HG02798 (cell line): ENCODE results near the gene NEGR1.

ENCODE experiments used
- ATAC-seq: cut with Tn5 transposase; IDR thresholded peaks from one replicate; pipeline ENCODE4 v1.9.1; 2021; ENCODE audit warnings: mild to moderate bottlenecking; ENCODE audit not compliant: unreplicated experiment, poor library complexity

Gene NEGR1

DNA sequence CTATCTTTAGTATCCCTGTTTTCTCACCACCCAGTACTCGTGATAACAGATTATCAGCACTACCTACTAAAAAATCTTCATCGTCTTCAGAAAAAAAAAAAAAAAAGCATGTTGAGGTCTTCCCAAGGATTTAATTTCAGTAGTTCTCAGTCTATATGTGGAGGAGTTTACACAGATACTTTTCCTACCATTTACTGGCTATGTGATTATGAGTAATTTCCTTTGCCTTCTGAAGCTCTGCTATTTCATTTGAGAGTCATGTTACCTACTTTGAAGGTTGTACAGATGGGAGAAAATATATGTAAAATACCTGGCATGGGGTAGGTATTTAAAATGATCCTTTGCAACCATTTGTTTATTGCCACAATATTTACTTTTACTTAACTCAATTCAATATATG lies 399.7 kb downstream of the NEGR1 start:
- ATAC-seq, result no peak

DNA sequence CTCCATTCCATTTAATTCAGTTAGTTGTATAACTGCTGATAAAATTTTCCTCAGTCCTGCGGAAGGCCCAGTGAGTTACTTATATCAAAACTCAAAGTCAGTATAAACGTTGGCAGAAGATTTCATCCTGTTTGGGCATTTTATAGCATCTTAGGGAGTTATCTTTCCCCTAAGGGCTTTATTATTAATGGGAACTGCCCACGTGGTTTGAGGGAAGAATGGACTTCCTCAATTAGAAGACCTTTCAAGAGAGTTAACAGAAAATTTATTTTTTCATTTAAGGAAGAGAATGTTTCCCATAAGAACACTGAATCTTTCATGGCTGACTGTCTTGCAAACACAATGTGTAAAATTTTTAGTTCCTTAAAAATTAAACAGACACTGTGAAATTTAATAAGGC lies 400.1 kb downstream of the NEGR1 start:
- no peak for ATAC-seq

DNA sequence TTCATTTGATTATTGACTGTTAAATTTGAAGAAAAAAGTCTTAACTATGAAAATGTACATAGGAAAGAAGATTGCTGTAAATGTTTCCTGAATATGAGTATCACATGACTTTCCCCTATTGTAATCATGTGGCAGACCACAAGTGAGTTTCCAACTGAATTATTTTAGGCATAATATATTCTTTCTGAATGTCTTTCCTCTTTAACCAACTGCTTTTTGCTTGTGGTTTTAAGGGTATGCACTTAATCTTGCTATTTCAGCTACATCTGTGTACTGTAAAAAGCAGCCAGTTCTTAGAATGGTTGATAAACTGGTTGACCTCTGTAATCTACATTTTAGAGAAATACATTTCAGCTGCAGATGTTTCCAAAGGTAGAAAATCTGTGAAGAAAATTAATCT lies 400.7 kb downstream of the NEGR1 start:
- no peak for ATAC-seq

DNA sequence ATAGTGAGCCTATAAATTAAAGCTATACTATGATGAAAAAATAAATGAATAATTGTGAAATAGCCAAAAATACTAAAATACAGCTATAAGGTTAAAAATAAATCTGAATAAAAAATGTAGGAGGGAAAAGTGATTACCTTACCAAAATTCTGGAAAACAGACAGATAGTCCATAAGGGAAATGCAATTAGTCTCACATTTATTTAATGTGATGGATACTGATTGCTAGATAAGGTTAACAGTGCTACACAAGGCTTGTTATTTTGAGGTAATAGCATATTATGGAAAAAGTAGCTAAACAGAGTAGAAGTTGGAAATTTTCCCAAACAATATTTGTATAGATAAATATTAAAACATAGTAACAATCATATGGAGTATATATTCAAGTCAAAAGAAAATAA lies 413.0 kb downstream of the NEGR1 start:
- ATAC-seq, result no peak

GRCh38 chr1:71862756-71863155 lies 419.6 kb downstream of the NEGR1 start:
- ATAC-seq, result no peak

DNA sequence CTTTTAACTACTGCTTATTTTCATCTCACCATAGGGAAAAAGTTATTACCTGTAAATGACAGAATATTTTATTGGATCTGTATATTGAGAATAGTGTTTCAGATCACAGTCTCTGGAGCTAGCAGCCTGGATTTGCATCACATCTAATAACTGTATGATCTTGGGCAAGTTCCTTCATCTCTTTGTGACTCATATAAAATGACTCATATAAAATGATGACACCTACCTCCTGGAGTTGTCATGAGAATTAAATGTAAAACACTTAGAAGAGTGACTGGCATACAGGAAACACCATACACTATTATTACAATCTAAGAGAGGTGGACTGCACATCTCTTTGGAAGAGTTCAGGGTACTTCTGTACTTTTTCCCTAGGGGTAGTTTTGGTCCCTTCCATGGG lies 421.3 kb downstream of the NEGR1 start:
- ATAC-seq, result no peak

GRCh38 chr1:71859806-71860205 lies 422.5 kb downstream of the NEGR1 start:
- ATAC-seq, result no peak

DNA sequence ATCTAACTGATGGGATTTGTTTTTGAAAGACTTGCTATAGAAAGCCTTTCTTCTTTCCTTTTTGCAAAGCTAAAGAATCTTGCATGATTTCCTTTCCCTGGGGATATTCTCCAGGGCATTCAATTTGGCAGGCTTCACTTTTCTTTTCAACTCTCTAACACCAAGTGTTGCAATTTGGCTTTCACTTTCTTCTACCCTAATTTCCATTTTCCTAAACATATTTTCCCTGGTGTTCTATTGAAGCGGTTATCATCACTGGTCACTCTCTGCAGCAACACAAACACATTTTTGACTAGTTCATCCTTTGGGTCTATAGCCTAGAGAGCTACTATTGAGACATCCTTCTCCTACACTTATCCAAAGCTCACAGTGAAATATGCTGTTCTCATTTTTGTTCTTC lies 424.5 kb downstream of the NEGR1 start:
- ATAC-seq, result no peak

- no peak for ATAC-seq
Observed at GRCh38 chr1:71853360-71853759, 429.0 kb downstream of the NEGR1 start.

DNA sequence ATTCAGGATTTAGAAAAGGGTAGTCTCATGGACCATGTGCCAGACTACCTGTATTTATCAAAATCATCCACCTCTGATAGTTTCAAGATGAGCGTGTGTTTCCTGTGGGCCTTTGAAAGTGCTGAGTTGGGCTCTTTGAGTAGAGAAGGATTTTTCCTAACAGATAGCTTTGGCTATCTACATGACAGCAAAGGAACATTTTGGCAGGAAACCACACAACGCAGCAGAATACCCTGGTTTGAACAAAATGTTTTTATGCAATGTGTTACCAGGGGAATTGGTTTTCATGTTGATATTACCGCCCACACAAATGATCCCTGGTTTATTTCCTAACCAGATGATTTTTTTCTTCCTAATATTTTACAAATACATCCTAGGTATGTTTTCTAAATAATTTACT lies 431.4 kb downstream of the NEGR1 start:
- ATAC-seq, result no peak

DNA sequence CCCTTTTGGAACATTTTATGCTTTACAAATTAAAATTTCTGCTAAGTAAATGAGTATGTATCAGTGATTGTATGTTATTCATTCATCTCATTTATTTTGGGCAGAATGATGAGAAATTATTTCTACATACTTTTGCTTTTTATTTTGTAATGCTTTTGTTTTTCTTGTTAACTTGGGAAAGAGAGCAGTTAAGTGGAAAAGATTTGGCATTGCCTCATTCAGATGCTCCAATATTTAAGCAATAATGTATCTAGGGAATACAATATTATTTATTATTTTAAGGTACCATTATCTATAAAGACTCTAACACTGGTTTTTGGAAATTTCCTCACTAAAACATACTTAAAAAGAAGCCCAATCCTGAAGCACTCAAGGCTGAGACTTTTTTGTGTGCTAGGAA lies 431.8 kb downstream of the NEGR1 start:
- no peak for ATAC-seq

DNA sequence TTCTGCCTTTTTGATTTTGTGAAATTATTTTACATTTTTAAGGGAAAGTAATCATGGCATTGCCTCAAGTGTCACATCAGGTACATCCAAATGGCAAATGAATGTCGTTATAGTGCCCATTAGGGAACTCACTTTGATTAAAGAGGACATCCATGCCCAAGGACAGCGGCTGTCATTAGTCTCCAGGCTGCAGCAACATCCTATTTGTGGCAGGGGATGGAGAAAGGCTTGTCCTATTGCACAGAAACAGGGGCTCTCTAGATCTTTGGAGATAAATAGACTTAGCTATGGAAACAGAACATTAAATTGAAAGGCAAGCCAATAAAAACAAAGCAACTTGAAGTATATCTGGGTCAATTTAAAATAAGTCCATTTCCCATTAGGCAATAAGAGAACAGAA lies 439.3 kb downstream of the NEGR1 start:
- ATAC-seq, result no peak

DNA sequence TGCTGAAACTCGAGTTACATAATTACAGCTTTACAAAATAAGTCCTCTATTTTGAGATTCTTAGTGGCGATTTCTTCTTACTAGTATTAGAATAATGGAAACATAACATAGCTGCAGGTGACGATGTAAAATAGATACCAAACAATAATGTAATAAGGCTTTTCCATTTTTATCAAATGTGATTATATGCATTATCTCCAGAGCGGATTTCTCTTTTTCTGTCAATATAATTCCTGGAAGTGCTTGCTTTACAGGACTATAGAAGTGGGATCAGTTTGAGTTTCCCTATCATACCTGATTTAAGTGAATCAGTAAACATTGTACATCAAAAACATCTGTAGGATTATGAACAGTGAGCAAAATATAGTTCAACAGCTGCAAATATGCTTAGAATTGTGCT lies 442.5 kb downstream of the NEGR1 start:
- ATAC-seq, result no peak

GRCh38 chr1:71836904-71837303 lies 445.4 kb downstream of the NEGR1 start:
- no peak for ATAC-seq

DNA sequence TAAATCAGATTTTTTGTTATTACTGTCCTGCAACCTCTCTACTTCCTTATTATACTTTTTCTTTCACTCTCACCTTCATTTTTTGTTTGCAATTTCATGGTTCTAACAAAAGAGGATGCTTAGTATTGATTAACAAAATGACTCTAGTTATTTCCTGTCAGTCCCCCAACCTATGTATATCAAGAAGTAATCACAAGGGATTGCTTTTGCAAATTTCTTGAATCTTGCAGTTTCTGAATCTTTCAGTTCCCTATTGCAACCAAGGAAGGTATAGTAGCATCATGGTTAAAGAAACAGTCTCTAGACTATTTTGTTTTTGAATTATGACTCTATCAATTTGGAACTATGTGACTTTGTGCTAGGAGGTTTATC lies 446.9 kb downstream of the NEGR1 start:
- ATAC-seq, result peak; percentile 81

GRCh38 chr1:71834601-71835441 lies 447.5 kb downstream of the NEGR1 start:
- no peak for ATAC-seq

GRCh38 chr1:71831646-71832045 lies 450.7 kb downstream of the NEGR1 start:
- ATAC-seq, result no peak

- no peak for ATAC-seq
Observed at GRCh38 chr1:71829346-71829745, 453.0 kb downstream of the NEGR1 start.

GRCh38 chr1:71828431-71829012 lies 453.8 kb downstream of the NEGR1 start:
- no peak for ATAC-seq

GRCh38 chr1:71823708-71824305 lies 458.5 kb downstream of the NEGR1 start:
- ATAC-seq, result no peak

GRCh38 chr1:71817028-71817427 lies 465.3 kb downstream of the NEGR1 start:
- ATAC-seq, result no peak

DNA sequence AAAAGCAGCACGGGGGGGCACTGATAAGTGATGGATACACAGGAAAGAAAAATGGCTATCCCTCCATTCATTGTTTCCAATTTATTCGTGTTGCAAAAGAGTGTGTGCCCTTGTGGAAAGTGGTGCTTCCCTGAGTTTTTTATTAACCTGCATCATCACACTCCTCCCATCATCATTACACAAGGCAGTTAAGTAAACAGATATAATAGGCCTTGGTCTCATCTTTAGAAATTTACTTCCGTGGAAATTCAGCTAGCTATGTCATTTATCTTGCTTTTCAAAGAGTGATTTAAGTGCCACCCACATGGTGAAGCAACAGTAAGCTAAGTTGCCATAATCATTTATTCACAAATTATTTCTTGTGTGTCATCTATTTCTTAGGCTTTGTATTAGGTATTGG lies 473.3 kb downstream of the NEGR1 start:
- no peak for ATAC-seq
